OCI-LY3 (cell line): ENCODE measurements around the gene PXDN.

Source experiments
- H2AFZ ChIP-seq: fragments of 200-600, 300-600 bp; shearing (Covaris generic); 2 replicates; pipeline ENCODE4 v1.6.0; 2014; ENCODE audit warnings: antibody characterized with exemption, low read depth, low read length
- H3K27ac ChIP-seq: fragments of 200-600, 300-600 bp; sonication (generic); 2 replicates; pipeline ENCODE4 v1.5.1; 2014; ENCODE audit warnings: mild to moderate bottlenecking, low read length, moderate library complexity, mixed read lengths
- H3K27me3 ChIP-seq: fragments of 200-600, 300-600 bp; sonication (generic); 2 replicates; pipeline ENCODE4 v1.6.1; 2014; ENCODE audit warnings: low read depth, low read length, mixed read lengths
- H3K36me3 ChIP-seq: fragments of 200-600, 300-600 bp; sonication (generic); replicated peaks from 2 replicates; pipeline ENCODE3; 2014; ENCODE audit warnings: low read depth, low read length, mixed read lengths
- H3K4me1 ChIP-seq: fragments of 300-600, 200-600 bp; sonication (generic); 2 replicates; pipeline ENCODE4 v1.6.1; 2014; ENCODE audit warnings: low read length, mixed read lengths
- H3K4me2 ChIP-seq: fragments of 200-600, 300-600 bp; sonication (generic); 2 replicates; pipeline ENCODE4 v1.6.1; 2014; ENCODE audit warnings: low read length, mixed read lengths
- H3K4me3 ChIP-seq: fragments of 300-600, 200-600 bp; sonication (generic); 2 replicates; pipeline ENCODE4 v1.5.1; 2014; ENCODE audit warnings: antibody characterized with exemption, mild to moderate bottlenecking, low read length, moderate library complexity
- H3K79me2 ChIP-seq: fragments of 300-600, 200-600 bp; shearing (Covaris generic); 2 replicates; pipeline ENCODE4 v1.6.1; 2014; ENCODE audit warnings: mild to moderate bottlenecking, low read length, mixed read lengths
- H3K9ac ChIP-seq: fragments of 300-600, 200-600 bp; shearing (Covaris generic); 2 replicates; pipeline ENCODE4 v1.6.0; 2014; ENCODE audit warnings: mild to moderate bottlenecking, low read length, moderate library complexity
- H3K9me3 ChIP-seq: fragments of 200-600, 300-600 bp; shearing (Covaris generic); 2 replicates; pipeline ENCODE4 v1.6.1; 2014; ENCODE audit warnings: low read length, mixed read lengths; ENCODE audit not compliant: insufficient read depth
- H4K20me1 ChIP-seq: fragments of 200-600, 300-600 bp; sonication (generic); 2 replicates; pipeline ENCODE4 v1.6.1; 2016; ENCODE audit warnings: low read length, mixed read lengths; ENCODE audit not compliant: insufficient read depth
- EZH2phosphoT487 ChIP-seq: fragments of 200-600 bp; shearing (Covaris generic); IDR thresholded peaks from 2 replicates; pipeline ENCODE4 v1.6.1; 2018; ENCODE audit warnings: antibody characterized with exemption, mixed run types, low read depth
- TF ChIP-seq, protein P1 (sequence below): fragments of 200-600, 300-600 bp; sonication (generic); IDR thresholded peaks from 2 replicates; pipeline ENCODE4 v1.5.1; 2014; ENCODE audit warnings: antibody characterized with exemption, low read length, low read depth

Gene PXDN

DNA sequence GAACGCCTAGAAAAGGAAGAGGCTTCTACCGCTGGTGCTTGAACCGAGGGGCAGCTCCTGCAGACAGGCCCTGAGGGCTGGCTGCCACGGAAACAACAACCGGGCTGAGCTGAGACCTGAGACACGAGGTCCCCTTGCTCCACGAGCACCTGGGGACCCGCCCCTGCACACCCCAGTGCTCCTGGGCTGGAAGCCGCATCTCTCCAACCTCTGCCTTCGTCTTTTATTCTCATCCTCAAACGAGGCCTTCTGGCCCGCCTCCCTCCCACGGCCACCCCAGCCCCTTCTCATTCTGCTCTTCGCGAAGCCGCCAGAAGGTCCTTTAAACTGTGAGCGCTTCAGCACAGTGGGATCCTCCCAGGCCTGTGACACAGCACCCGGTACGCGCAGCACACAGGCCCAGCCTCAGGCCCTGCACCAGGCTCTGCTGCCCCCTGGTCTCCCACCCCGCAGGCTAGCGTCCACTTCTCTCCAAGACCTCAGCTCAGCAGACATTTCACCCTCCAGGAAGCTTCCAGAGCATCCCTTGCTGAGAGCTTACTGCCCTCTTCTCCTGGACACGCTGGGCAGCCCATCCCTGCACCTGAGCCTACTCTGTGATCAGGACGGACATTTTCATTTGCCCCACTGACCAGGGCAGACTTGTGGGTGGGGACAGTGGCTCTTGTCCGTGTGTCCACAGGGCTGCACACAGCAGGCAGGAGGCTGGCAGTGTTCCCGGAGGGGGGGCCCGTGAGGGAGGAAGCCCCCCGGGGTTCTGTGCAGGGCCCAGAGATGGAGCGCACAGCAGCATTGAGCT, 149.7 kb downstream of the PXDN start:
- no peak for TF ChIP-seq EZH2phosphoT487
- TF ChIP-seq, protein P1, sequence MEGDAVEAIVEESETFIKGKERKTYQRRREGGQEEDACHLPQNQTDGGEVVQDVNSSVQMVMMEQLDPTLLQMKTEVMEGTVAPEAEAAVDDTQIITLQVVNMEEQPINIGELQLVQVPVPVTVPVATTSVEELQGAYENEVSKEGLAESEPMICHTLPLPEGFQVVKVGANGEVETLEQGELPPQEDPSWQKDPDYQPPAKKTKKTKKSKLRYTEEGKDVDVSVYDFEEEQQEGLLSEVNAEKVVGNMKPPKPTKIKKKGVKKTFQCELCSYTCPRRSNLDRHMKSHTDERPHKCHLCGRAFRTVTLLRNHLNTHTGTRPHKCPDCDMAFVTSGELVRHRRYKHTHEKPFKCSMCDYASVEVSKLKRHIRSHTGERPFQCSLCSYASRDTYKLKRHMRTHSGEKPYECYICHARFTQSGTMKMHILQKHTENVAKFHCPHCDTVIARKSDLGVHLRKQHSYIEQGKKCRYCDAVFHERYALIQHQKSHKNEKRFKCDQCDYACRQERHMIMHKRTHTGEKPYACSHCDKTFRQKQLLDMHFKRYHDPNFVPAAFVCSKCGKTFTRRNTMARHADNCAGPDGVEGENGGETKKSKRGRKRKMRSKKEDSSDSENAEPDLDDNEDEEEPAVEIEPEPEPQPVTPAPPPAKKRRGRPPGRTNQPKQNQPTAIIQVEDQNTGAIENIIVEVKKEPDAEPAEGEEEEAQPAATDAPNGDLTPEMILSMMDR: no peak
- H3K4me2 ChIP-seq: no peak overlapping the region
- no peaks in the 10 kb centered on the region for H4K20me1 ChIP-seq
- 0 out of 2 replicates have a peak overlapping the region, but pooled peaks have one; percentile 7 for H3K27ac ChIP-seq
- peaks cover 51% of the 10 kb centered on the region for H3K4me1 ChIP-seq
- no peaks in the 10 kb centered on the region for H3K36me3 ChIP-seq
- H3K9me3 ChIP-seq: no peaks in the 10 kb centered on the region
- H3K27me3 ChIP-seq: no peaks in the 10 kb centered on the region
- no peak overlapping the region for H3K9ac ChIP-seq
- no peaks in the 10 kb centered on the region for H3K79me2 ChIP-seq
- peak overlapping the region; percentile 48; the same call in 1 of the 2 replicates for H2AFZ ChIP-seq
- H3K4me3 ChIP-seq: no peak overlapping the region

DNA sequence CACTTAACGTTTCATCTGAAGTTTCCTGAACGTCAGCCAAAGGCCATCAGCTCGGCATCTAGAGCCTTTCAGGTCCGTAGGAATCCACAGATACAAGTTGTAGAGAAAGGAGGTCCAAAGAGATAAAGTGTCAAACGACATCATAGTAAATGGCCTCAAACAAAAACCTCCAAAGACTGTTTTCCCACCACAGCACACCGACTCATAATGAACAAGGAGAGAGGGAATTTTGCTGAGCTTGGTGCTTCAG, 150.3 kb downstream of the PXDN start:
- Histone ChIP-seq H3K9ac (no peak overlapping the region), H3K4me2 (no peak overlapping the region), H3K4me3 (no peak overlapping the region), H2AFZ (peak overlapping the region; percentile 48; the same call in 1 of the 2 replicates), H3K79me2 (no peaks in the 10 kb centered on the region), H3K4me1 (peaks cover 57% of the 10 kb centered on the region), H3K36me3 (no peaks in the 10 kb centered on the region), H3K27ac (0 out of 2 replicates have a peak overlapping the region, but pooled peaks have one; percentile 7), H3K27me3 (no peaks in the 10 kb centered on the region), H4K20me1 (no peaks in the 10 kb centered on the region), H3K9me3 (no peaks in the 10 kb centered on the region)
- no peak for TF ChIP-seq EZH2phosphoT487
- TF ChIP-seq, protein P1: no peak

DNA sequence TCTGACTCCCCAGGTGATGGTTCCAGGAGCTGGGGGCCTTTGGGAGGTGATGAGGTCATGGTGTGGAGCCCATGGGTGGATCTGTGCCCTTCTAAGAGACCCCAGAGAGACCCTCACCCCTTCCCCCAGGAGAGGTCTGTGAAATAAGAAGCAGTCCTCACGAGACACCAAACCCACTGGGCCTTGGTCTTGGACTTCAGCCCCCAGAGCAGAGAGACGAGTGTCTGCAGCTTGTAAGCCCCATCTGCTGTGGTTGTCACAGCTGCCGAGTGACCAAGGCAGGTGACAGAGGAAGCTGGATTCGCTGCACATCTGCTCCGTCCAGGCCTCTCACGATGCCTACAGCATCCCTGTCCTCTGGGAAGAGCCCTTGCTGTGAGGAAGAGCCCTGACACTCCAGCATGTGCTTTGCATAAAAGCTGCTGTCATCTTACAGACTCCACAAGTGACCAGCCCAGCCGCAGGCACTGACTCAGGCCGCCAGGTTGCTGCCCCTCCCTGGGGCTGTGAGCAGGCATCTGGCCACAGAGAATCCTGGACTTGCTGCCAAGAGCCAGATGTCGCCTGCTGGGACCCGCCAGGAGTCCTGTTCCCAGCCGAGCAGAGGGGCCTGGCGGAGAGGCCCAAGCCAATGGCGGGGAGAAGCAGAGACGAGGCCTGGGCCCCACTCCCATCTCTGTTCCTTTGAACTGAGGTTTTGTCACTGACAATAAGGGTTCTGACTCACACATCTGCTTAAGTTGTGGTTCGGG, 150.8 kb downstream of the PXDN start:
- no peaks in the 10 kb centered on the region for H3K36me3 ChIP-seq
- H4K20me1 ChIP-seq: no peaks in the 10 kb centered on the region
- peak overlapping the region; percentile 7; the same call in 1 of the 2 replicates for H3K27ac ChIP-seq
- H3K4me2 ChIP-seq: 0 out of 2 replicates have a peak overlapping the region, but pooled peaks have one; percentile 2
- peak overlapping the region; percentile 11; the same call in 1 of the 2 replicates for H3K9ac ChIP-seq
- H2AFZ ChIP-seq: peak overlapping the region; percentile 48; the same call in 1 of the 2 replicates
- no peak overlapping the region for H3K4me3 ChIP-seq
- no peaks in the 10 kb centered on the region for H3K27me3 ChIP-seq
- no peaks in the 10 kb centered on the region for H3K79me2 ChIP-seq
- H3K4me1 ChIP-seq: peaks cover 62% of the 10 kb centered on the region
- H3K9me3 ChIP-seq: no peaks in the 10 kb centered on the region
- TF ChIP-seq, protein P1: no peak
- TF ChIP-seq EZH2phosphoT487: no peak
